ENCODE results near the gene TECPR1. TPM values are rescaled to one million over a fixed set of nuclear protein-coding genes. Genes with fewer than 3 reads are reported as not detected.
A peak's percentile ranks its signal among the peaks of the same experiment; 100 is the strongest.

The TECPR1 gene, protein sequence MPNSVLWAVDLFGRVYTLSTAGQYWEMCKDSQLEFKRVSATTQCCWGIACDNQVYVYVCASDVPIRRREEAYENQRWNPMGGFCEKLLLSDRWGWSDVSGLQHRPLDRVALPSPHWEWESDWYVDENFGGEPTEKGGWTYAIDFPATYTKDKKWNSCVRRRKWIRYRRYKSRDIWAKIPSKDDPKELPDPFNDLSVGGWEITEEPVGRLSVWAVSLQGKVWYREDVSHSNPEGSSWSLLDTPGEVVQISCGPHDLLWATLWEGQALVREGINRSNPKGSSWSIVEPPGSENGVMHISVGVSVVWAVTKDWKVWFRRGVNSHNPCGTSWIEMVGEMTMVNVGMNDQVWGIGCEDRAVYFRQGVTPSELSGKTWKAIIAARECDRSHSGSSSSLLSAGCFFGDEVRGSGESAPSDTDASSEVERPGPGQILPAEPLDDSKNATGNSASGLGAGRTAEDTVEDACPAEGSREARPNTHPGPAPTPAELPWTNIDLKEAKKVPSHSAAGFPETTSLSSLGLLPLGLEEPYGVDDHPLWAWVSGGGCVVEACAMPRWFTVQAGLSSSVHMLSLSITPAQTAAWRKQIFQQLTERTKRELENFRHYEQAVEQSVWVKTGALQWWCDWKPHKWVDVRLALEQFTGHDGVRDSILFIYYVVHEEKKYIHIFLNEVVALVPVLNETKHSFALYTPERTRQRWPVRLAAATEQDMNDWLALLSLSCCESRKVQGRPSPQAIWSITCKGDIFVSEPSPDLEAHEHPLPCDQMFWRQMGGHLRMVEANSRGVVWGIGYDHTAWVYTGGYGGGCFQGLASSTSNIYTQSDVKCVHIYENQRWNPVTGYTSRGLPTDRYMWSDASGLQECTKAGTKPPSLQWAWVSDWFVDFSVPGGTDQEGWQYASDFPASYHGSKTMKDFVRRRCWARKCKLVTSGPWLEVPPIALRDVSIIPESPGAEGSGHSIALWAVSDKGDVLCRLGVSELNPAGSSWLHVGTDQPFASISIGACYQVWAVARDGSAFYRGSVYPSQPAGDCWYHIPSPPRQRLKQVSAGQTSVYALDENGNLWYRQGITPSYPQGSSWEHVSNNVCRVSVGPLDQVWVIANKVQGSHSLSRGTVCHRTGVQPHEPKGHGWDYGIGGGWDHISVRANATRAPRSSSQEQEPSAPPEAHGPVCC
- 10 to 100 TPM; 40.7 to 53.0 TPM for total RNA-seq

DNA sequence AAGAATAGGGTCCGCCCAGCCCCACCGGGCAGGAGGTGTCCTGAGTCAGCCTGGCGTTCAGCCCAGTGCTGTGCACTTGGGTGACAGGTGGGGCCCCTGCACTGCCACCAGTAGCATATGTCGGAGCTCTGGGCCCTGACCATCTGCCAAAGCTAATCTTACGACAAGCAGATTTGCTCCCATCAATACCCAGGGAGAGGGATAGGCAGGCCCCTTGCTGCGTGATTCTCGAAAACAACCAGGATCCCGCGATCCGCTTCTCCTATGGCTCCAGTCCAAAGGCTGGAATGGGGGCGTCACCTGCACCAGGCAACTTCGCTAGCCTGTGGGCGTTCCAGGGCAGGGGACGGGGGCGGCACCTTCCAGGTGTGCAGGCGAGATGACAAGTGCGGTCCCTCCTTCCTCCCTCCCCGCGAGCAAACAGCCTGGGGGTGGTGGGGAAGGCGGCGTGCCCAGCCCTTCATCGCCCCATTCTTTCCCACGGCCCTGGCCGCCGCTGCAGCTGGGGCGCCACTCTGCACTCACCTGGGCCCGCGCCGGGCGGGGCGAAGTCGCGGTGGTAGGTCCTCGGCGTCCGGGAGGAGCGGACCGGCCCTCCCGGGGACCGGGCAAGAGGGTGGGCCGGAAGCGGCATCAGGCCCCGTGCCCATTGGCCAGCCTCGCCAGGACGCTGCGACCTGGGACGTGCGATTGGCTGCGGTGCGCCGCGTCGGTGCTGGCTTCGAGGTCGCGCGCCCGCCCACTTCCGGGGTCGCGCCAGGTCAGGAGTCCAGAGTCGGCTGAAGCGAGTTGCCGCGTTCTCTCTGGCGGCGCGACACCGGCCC lies at the start of gene TECPR1:
TSS of gene TECPR1 (minus strand) at position 632 of the 824 bp plus-strand sequence. CDS start 6,086 bp downstream, outside the sequence.
- Mint-ChIP-seq H3K9me3 (no peaks in the 10 kb centered on the region), H3K4me1 (ENCODE audit: low read depth) (peaks cover 56% of the 10 kb centered on the region), H3K27ac (peak within 1 kb of the TSS; percentile 91), H3K4me3 (peak within 1 kb of the TSS; percentile 93 to 99), H3K27me3 (ENCODE audit: low read depth) (no peaks in the 10 kb centered on the region), H3K36me3 (ENCODE audit: insufficient read depth in 2 of 2) (peaks cover 6 to 7% of the 10 kb centered on the region in 2 donors)
- DNase-seq (peak; percentile 94 to 96), ATAC-seq (replicated peaks in 1 of 2) (peak; percentile 96 to 97)

- ATAC-seq (replicated peaks in 1 of 2) (no peak), DNase-seq (no peak)
- Mint-ChIP-seq H3K27me3 (ENCODE audit: low read depth) (no peaks in the 10 kb centered on the region), H3K9me3 (no peaks in the 10 kb centered on the region), H3K4me3 (no peak overlapping the region), H3K4me1 (ENCODE audit: low read depth) (no peaks in the 10 kb centered on the region), H3K36me3 (ENCODE audit: insufficient read depth in 2 of 2) (no peaks in the 10 kb centered on the region), H3K27ac (no peak overlapping the region)
Observed at GRCh38 chr7:98300595-98301372, 48.8 kb upstream of the TECPR1 start.

DNA sequence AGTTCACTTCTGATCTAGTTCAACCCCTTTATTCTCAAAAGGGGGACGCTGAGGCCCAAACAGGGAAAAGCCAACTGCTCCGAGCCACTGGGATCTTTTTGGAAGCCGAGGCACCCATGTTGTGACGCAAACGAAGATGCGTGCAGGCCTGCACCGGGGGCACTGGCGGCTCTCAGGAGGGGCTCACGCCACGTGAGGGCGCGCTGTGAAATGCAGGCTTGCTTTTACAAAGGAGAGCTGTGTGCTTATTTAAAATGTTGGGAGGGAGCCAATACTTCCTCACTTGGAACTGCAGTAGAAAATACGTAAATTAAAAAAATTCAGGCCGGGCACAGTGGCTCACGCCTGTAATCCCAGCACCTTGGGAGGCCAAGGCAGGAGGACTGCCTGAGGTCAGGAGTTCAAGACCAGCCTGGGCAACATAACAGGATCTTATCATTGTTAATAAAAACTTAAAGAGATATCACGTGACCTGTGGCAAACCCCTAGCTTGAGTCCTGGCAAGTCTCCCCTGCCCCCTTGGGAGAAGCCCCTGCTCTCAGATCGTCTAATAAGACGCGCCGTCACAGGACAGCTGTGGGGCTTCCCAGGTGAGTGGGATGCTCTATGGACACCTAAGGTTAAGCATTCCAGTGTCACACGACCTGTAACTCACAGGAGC lies 45.7 kb upstream of the TECPR1 start:
- Mint-ChIP-seq H3K27ac (no peak overlapping the region), H3K9me3 (no peaks in the 10 kb centered on the region), H3K4me3 (no peak overlapping the region), H3K4me1 (ENCODE audit: low read depth) (no peaks in the 10 kb centered on the region), H3K27me3 (ENCODE audit: low read depth) (no peaks in the 10 kb centered on the region), H3K36me3 (ENCODE audit: insufficient read depth in 2 of 2) (no peaks in the 10 kb centered on the region)
- ATAC-seq (replicated peaks in 1 of 2) (no peak), DNase-seq (no peak)

DNA sequence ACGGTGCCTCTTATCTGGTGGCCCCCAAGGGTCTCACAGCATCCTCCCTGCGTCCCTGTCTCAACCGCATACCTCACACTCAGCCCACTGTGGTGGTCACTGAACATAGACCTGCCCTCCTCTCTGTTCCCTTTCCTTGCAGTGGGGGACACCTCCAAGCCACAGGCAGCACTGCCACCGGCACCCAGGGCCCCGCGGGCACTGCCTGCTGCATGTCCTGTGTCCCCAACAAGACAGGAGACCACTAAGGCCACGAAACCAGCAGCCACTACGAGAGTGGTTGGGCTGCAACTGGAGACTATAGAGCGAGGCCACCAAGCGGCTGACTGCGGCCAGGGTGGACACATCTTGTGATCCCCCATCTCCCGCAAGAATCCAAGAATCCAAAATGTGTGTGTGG lies 44.8 kb upstream of the TECPR1 start:
- Mint-ChIP-seq H3K4me3 (no peak overlapping the region), H3K36me3 (ENCODE audit: insufficient read depth in 2 of 2) (no peaks in the 10 kb centered on the region), H3K4me1 (ENCODE audit: low read depth) (no peaks in the 10 kb centered on the region), H3K27me3 (ENCODE audit: low read depth) (no peaks in the 10 kb centered on the region), H3K9me3 (no peaks in the 10 kb centered on the region), H3K27ac (no peak overlapping the region)
- DNase-seq (no peak), ATAC-seq (replicated peaks in 1 of 2) (no peak)

DNA sequence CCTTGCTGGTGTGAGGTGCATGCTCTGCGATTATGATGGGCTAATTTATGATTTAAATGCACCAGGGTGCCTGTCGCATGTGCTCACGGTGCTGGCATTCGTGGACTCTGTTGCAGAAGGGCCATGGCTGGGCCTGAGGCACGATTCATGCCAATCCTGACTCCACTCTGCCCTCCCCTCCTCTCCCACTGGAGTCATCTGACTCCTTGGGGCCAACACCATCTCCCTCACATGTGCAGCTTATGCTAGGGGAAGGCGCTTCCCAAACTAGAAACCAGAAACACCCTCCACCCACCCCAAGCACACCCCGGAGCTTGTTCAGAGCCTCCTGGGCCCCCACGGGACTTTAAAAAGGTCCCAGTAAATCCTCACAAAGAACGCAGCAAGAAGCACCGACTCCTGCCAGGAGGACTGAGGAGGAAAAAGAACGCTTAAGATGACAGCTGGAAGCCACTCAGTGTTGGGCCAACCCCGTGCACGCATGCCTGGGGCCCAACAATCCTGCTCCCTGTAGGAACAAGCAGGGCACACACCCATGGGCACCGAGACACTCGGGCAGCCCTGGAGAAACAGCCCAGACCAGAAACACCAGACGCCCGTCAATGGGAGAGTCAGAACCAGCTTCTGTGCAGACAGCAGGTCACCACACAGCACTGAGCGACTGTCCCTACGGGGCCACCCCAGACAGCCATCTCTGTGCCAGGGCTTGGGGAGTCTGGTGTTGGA lies 43.6 kb upstream of the TECPR1 start:
- H3K27me3 Mint-ChIP-seq (ENCODE audit: low read depth), result no peaks in the 10 kb centered on the region
- no peaks in the 10 kb centered on the region for H3K9me3 Mint-ChIP-seq
- H3K4me3 Mint-ChIP-seq, result no peak overlapping the region
- no peak for DNase-seq
- ATAC-seq (replicated peaks in 1 of 2), result no peak
- no peaks in the 10 kb centered on the region for H3K36me3 Mint-ChIP-seq (ENCODE audit: insufficient read depth in 2 of 2)
- no peaks in the 10 kb centered on the region for H3K4me1 Mint-ChIP-seq (ENCODE audit: low read depth)
- no peak overlapping the region for H3K27ac Mint-ChIP-seq

- Mint-ChIP-seq H3K36me3 (ENCODE audit: insufficient read depth in 2 of 2) (no peaks in the 10 kb centered on the region), H3K9me3 (no peaks in the 10 kb centered on the region), H3K4me1 (ENCODE audit: low read depth) (no peaks in the 10 kb centered on the region), H3K27ac (no peak overlapping the region), H3K27me3 (ENCODE audit: low read depth) (no peaks in the 10 kb centered on the region), H3K4me3 (no peak overlapping the region)
- DNase-seq (peak; percentile 39 to 49), ATAC-seq (replicated peaks in 1 of 2) (peak; percentile 69 to 81)
Observed at GRCh38 chr7:98294798-98295382, 42.9 kb upstream of the TECPR1 start.

- Mint-ChIP-seq H3K4me3 (no peak overlapping the region), H3K36me3 (ENCODE audit: insufficient read depth in 2 of 2) (no peaks in the 10 kb centered on the region), H3K27me3 (ENCODE audit: low read depth) (no peaks in the 10 kb centered on the region), H3K9me3 (no peaks in the 10 kb centered on the region), H3K27ac (no peak overlapping the region), H3K4me1 (ENCODE audit: low read depth) (no peaks in the 10 kb centered on the region)
- DNase-seq, result no peak
- no peak for ATAC-seq (replicated peaks in 1 of 2)
Observed at GRCh38 chr7:98294326-98294725, 42.3 kb upstream of the TECPR1 start.

- no peaks in the 10 kb centered on the region for H3K4me1 Mint-ChIP-seq (ENCODE audit: low read depth)
- ATAC-seq (replicated peaks in 1 of 2), result no peak
- no peaks in the 10 kb centered on the region for H3K27me3 Mint-ChIP-seq (ENCODE audit: low read depth)
- no peaks in the 10 kb centered on the region for H3K36me3 Mint-ChIP-seq (ENCODE audit: insufficient read depth in 2 of 2)
- H3K9me3 Mint-ChIP-seq, result no peaks in the 10 kb centered on the region
- DNase-seq, result no peak
- H3K27ac Mint-ChIP-seq, result no peak overlapping the region
- H3K4me3 Mint-ChIP-seq, result no peak overlapping the region
Observed at GRCh38 chr7:98293746-98294145, 41.7 kb upstream of the TECPR1 start.

GRCh38 chr7:98293265-98293664 lies 41.2 kb upstream of the TECPR1 start:
- DNase-seq (no peak), ATAC-seq (replicated peaks in 1 of 2) (no peak)
- no peak overlapping the region for H3K4me3 Mint-ChIP-seq
- H3K27me3 Mint-ChIP-seq (ENCODE audit: low read depth), result no peaks in the 10 kb centered on the region
- H3K9me3 Mint-ChIP-seq, result no peaks in the 10 kb centered on the region
- H3K27ac Mint-ChIP-seq, result no peak overlapping the region
- no peaks in the 10 kb centered on the region for H3K4me1 Mint-ChIP-seq (ENCODE audit: low read depth)
- peaks cover 0 to 1% of the 10 kb centered on the region in 2 donors for H3K36me3 Mint-ChIP-seq (ENCODE audit: insufficient read depth in 2 of 2)

DNA sequence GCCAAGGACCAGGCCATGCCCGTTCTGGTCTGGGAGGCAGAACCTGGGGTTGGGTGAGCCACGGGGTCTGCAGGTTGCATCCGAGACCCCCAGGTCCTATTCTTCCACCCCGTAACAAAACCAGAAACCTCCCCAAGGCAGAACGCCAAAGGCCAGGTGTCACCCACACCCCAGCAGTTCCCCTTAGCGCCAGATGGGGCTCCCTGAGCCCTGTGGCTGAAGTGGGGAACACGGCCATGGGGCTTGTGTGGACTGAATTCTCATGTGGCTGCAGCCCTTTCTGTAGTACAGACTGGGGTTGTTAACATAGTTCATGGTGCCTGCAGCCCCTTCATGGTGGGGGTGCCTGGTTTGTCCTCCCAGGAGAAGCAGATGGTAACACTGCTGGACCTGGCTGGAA lies 39.7 kb upstream of the TECPR1 start:
- ATAC-seq (replicated peaks in 1 of 2), result no peak
- no peaks in the 10 kb centered on the region for H3K4me1 Mint-ChIP-seq (ENCODE audit: low read depth)
- H3K36me3 Mint-ChIP-seq (ENCODE audit: insufficient read depth in 2 of 2), result peaks cover 0 to 1% of the 10 kb centered on the region in 2 donors

More for the DNA sequence above, 39.7 kb upstream of the TECPR1 start:
- DNase-seq, result no peak
- H3K27me3 Mint-ChIP-seq (ENCODE audit: low read depth), result no peaks in the 10 kb centered on the region
- H3K27ac Mint-ChIP-seq, result no peak overlapping the region
- no peaks in the 10 kb centered on the region for H3K9me3 Mint-ChIP-seq
- no peak overlapping the region for H3K4me3 Mint-ChIP-seq

Data from activated T-cell treated with anti-CD3 and anti-CD28 coated beads, Interleukin-2, amount 50 U/mL, for 72 hours (primary cell).